Ovary (tissue), 3 donors: ENCODE results near the gene SETBP1.

Experiments
- CTCF ChIP-seq, 3 donors: fragments of 450-650 bp in 2 of 3; fragments of 200-600 bp in 1 of 3; IDR thresholded peaks; one replicate each; pipeline versions ENCODE4 v1.5.1 to v1.8.0; 2016 to 2022; ENCODE audit warnings: antibody characterized with exemption in 3 of 3, mild to moderate bottlenecking in 1 of 3
- EP300 ChIP-seq: sonication (generic); formaldehyde crosslinking; IDR thresholded peaks from one replicate; pipeline ENCODE4 v1.6.1; 2017; ENCODE audit warnings: antibody characterized with exemption
- donor health status: DM: no; HTN: no; CAD: no.

GRCh38 chr18:44732599-44732998, 51.9 kb downstream of the SETBP1 start:
- TF ChIP-seq CTCF (IDR thresholded peaks at IDR 0.05) (no peak), EP300 (no peak)
